HEK293 (cell line): Measurements from ENCODE around the gene TTLL7.

ENCODE experiments used
- CTCF ChIA-PET: fragments of 350-600 bp; formaldehyde crosslinking; extraction: SDS; loops from one replicate; lab custom pipeline; 2021; ENCODE audit warnings: antibody characterized with exemption; lab: Yijun Ruan, JAX
- POLR2A ChIA-PET: fragments of 300-600 bp; formaldehyde crosslinking; extraction: SDS; loops from one replicate; lab custom pipeline; 2020; ENCODE audit warnings: antibody characterized with exemption, inconsistent platforms; lab: Yijun Ruan, JAX
- H3K27ac ChIP-seq: fragments of 200-500 bp; sonication (Bioruptor generic); 2 replicates; pipeline ENCODE4 v1.5.1; 2014; ENCODE audit warnings: low read depth, low read length, control low read depth, inconsistent platforms; ENCODE audit errors: extremely low read depth
- H3K36me3 ChIP-seq, 2 experiments: fragments of 200-500 bp in 1 of 2; sonication (Bioruptor generic) in 1 of 2; 1 replicate in 1 of 2; 2 replicates in 1 of 2; pipeline ENCODE4 v1.5.1; 2014 to 2017; ENCODE audit warnings: inconsistent platforms in 2 of 2, low read length in 2 of 2; ENCODE audit not compliant: control insufficient read depth in 2 of 2, insufficient read depth in 1 of 2
- H3K4me1 ChIP-seq: fragments of 200-500 bp; sonication (Bioruptor generic); 2 replicates; pipeline ENCODE4 v1.5.1; 2014; ENCODE audit warnings: mild to moderate bottlenecking, low read length, inconsistent platforms; ENCODE audit not compliant: control insufficient read depth, insufficient read depth
- H3K4me3 ChIP-seq: 2 replicates; pipeline ENCODE4 v1.5.1; 2011; ENCODE audit warnings: low read depth, mild to moderate bottlenecking, control low read depth, low read length, moderate library complexity
- H3K9me3 ChIP-seq: fragments of 200-500 bp; sonication (Bioruptor generic); 2 replicates; pipeline ENCODE4 v1.5.1; 2014; ENCODE audit warnings: low read depth, low read length, inconsistent platforms; ENCODE audit not compliant: control insufficient read depth, insufficient read depth
- ATF2 ChIP-seq: fragments of 450-650 bp; formaldehyde crosslinking; IDR thresholded peaks from 2 replicates; pipeline ENCODE4 v1.5.1; 2016; ENCODE audit warnings: missing biosample characterization, missing genetic modification characterization, low read depth
- CTCF ChIP-seq: fragments of 450-650 bp; formaldehyde crosslinking; IDR thresholded peaks from 2 replicates; pipeline ENCODE4 v1.5.1; 2016; ENCODE audit warnings: missing biosample characterization, missing genetic modification characterization
- ELK4 ChIP-seq: IDR thresholded peaks from 2 replicates; pipeline ENCODE4 v1.6.1; 2011; ENCODE audit warnings: mild to moderate bottlenecking, low read depth, low read length, borderline replicate concordance
- GFI1B ChIP-seq: fragments of 450-650 bp; formaldehyde crosslinking; IDR thresholded peaks from 2 replicates; pipeline ENCODE4 v1.5.1; 2016; ENCODE audit warnings: missing biosample characterization, missing genetic modification characterization
- OVOL3 ChIP-seq: fragments of 450-650 bp; formaldehyde crosslinking; IDR thresholded peaks from 2 replicates; pipeline ENCODE4 v1.5.1; 2016; ENCODE audit warnings: missing biosample characterization, missing genetic modification characterization
- PRDM6 ChIP-seq: fragments of 450-650 bp; formaldehyde crosslinking; IDR thresholded peaks from 2 replicates; pipeline ENCODE4 v1.5.1; 2017; ENCODE audit warnings: missing biosample characterization, missing genetic modification characterization
- SP7 ChIP-seq: fragments of 450-650 bp; formaldehyde crosslinking; IDR thresholded peaks from 2 replicates; pipeline ENCODE4 v1.5.1; 2016; ENCODE audit warnings: missing biosample characterization, missing genetic modification characterization
- TSHZ1 ChIP-seq: fragments of 450-650 bp; formaldehyde crosslinking; IDR thresholded peaks from 2 replicates; pipeline ENCODE4 v1.5.1; 2016; ENCODE audit warnings: missing biosample characterization, missing genetic modification characterization, borderline replicate concordance
- ZBTB21 ChIP-seq: fragments of 450-650 bp; formaldehyde crosslinking; IDR thresholded peaks from 2 replicates; pipeline ENCODE4 v1.5.1; 2017; ENCODE audit warnings: missing biosample characterization, missing genetic modification characterization
- ZFP3 ChIP-seq: fragments of 450-650 bp; formaldehyde crosslinking; IDR thresholded peaks from 2 replicates; pipeline ENCODE4 v1.5.1; 2016; ENCODE audit warnings: low read depth, missing biosample characterization, missing genetic modification characterization
- ZFP41 ChIP-seq: fragments of 450-650 bp; formaldehyde crosslinking; IDR thresholded peaks from 2 replicates; pipeline ENCODE4 v1.5.1; 2016; ENCODE audit warnings: missing biosample characterization, missing genetic modification characterization, borderline replicate concordance
- ZNF10 ChIP-seq: fragments of 450-650 bp; formaldehyde crosslinking; IDR thresholded peaks from 2 replicates; pipeline ENCODE4 v1.5.1; 2017; ENCODE audit warnings: missing biosample characterization, missing genetic modification characterization
- ZNF2 ChIP-seq: fragments of 450-650 bp; formaldehyde crosslinking; IDR thresholded peaks from 2 replicates; pipeline ENCODE4 v1.5.1; 2016; ENCODE audit warnings: missing biosample characterization, missing genetic modification characterization
- ZNF433 ChIP-seq: fragments of 450-650 bp; formaldehyde crosslinking; IDR thresholded peaks from 2 replicates; pipeline ENCODE4 v1.5.1; 2016; ENCODE audit warnings: missing biosample characterization, missing genetic modification characterization, low read depth
- ZNF600 ChIP-seq: fragments of 450-650 bp; formaldehyde crosslinking; IDR thresholded peaks from 2 replicates; pipeline ENCODE4 v1.5.1; 2016; ENCODE audit warnings: missing biosample characterization, missing genetic modification characterization
- ZNF610 ChIP-seq: fragments of 450-650 bp; formaldehyde crosslinking; IDR thresholded peaks from 2 replicates; pipeline ENCODE4 v1.5.1; 2016; ENCODE audit warnings: missing biosample characterization, missing genetic modification characterization, borderline replicate concordance
- ZNF654 ChIP-seq: fragments of 450-650 bp; formaldehyde crosslinking; IDR thresholded peaks from 2 replicates; pipeline ENCODE4 v1.5.1; 2016; ENCODE audit warnings: low read depth, missing biosample characterization, missing genetic modification characterization
- ZNF792 ChIP-seq: fragments of 450-650 bp; formaldehyde crosslinking; IDR thresholded peaks from 2 replicates; pipeline ENCODE4 v1.5.1; 2016; ENCODE audit warnings: missing biosample characterization, missing genetic modification characterization
- ZNF843 ChIP-seq: fragments of 450-650 bp; formaldehyde crosslinking; IDR thresholded peaks from 2 replicates; pipeline ENCODE4 v1.5.1; 2016; ENCODE audit warnings: missing biosample characterization, missing genetic modification characterization
- ZSCAN18 ChIP-seq: fragments of 450-650 bp; formaldehyde crosslinking; IDR thresholded peaks from 2 replicates; pipeline ENCODE4 v1.5.1; 2016; ENCODE audit warnings: missing biosample characterization, missing genetic modification characterization
- ZSCAN23 ChIP-seq: fragments of 450-650 bp; formaldehyde crosslinking; IDR thresholded peaks from 2 replicates; pipeline ENCODE4 v1.5.1; 2016; ENCODE audit warnings: missing biosample characterization, missing genetic modification characterization

Gene TTLL7

GRCh38 chr1:83954166-83954823, 44.6 kb downstream of the TTLL7 start:
- Histone ChIP-seq H3K4me3 (no peak overlapping the region), H3K27ac (no peak overlapping the region), H3K4me1 (0 out of 2 replicates have a peak, but pooled peaks cover 3% of the 10 kb centered on the region), H3K9me3 (no peaks in the 10 kb centered on the region), H3K36me3 (no peaks in the 10 kb centered on the region)
- no peak for TF ChIP-seq ZNF2 (tag by site-specific recombination)
- no peak for TF ChIP-seq SP7
- no peak for TF ChIP-seq ZNF10 (tag by site-specific recombination)
- no peak for TF ChIP-seq CTCF (tag by site-specific recombination)
- TF ChIP-seq ZSCAN23 (tag by site-specific recombination), result no peak
- ChIA-PET CTCF (interaction anchor here (0.5 to 1.0 kb wide), 5 partner anchors 17 to 479 kb away, joined by 3 to 5 read pairs (median 3); no protein-coding TSS in a partner anchor), POLR2A (no interaction called here)

GRCh38 chr1:83950106-83950661, 48.7 kb downstream of the TTLL7 start:
- no peaks in the 10 kb centered on the region for H3K9me3 ChIP-seq
- ChIA-PET CTCF (no interaction called here), POLR2A (no interaction called here)
- 0 out of 2 replicates have a peak, but pooled peaks cover 3% of the 10 kb centered on the region for H3K4me1 ChIP-seq
- H3K27ac ChIP-seq, result no peak overlapping the region
- H3K4me3 ChIP-seq, result no peak overlapping the region
- no peaks in the 10 kb centered on the region for H3K36me3 ChIP-seq
- no peak for TF ChIP-seq TSHZ1
- TF ChIP-seq ZSCAN18, result no peak
- TF ChIP-seq ZFP3 (tag by site-specific recombination), result no peak
- TF ChIP-seq ZNF433 (tag by site-specific recombination), result no peak
- TF ChIP-seq PRDM6 (tag by site-specific recombination), result peak; percentile 88
- TF ChIP-seq ZNF792 (tag by site-specific recombination), result no peak
- no peak for TF ChIP-seq ELK4
- TF ChIP-seq ZNF654 (tag by site-specific recombination), result no peak
- no peak for TF ChIP-seq ZBTB21 (tag by site-specific recombination)
- no peak for TF ChIP-seq ZNF2 (tag by site-specific recombination)
- TF ChIP-seq ZNF610 (tag by site-specific recombination), result no peak
- TF ChIP-seq GFI1B (tag by site-specific recombination), result no peak
- no peak for TF ChIP-seq ZFP41 (tag by site-specific recombination)
- peak; percentile 23; the same call in 1 of the 2 replicates for TF ChIP-seq ZNF843
- no peak for TF ChIP-seq ZNF600
- TF ChIP-seq ATF2 (tag by site-specific recombination), result no peak
- 0 out of 2 replicates have a peak, but pooled peaks have one; percentile 12 for TF ChIP-seq OVOL3
